OCI-LY7 (cell line): ENCODE data around the gene HSD17B1.

Source experiments
- CTCF ChIP-seq: fragments of 200-600 bp; sonication (generic); conservative IDR thresholded peaks from 2 replicates; pipeline ENCODE4 v1.5.1; 2014; ENCODE audit warnings: mild to moderate bottlenecking, antibody characterized with exemption, low read length, moderate library complexity, mixed read lengths
- EZH2phosphoT487 ChIP-seq: fragments of 200-600 bp; sonication (generic); IDR thresholded peaks from 2 replicates; pipeline ENCODE4 v1.6.1; 2018; ENCODE audit warnings: low read depth, borderline replicate concordance, mild to moderate bottlenecking, mixed run types, antibody characterized with exemption, low read length, moderate library complexity, mixed read lengths

- no peak for TF ChIP-seq CTCF
- no peak for TF ChIP-seq EZH2phosphoT487
Observed at GRCh38 chr17:42554250-42555121, 1.8 kb downstream of the HSD17B1 start.
